RWPE2 (cell line): Measurements from ENCODE around the gene IQCE.

Experiments used
- ATAC-seq: fragments of 200-7000 bp; cut with Tn5 transposase; 3 replicates; pipeline ENCODE4 v1.9.1; 2021; ENCODE audit warnings: low read depth
- DNase-seq: peaks from one replicate; pipeline ENCODE4 v3.0.0-alpha.2; 2020; ENCODE audit warnings: low spot score
- H3K27ac ChIP-seq: fragments of 450-650 bp; 2 replicates; pipeline ENCODE4 v1.5.1; 2017; ENCODE audit warnings: mild to moderate bottlenecking; ENCODE audit not compliant: poor library complexity, severe bottlenecking
- H3K27me3 ChIP-seq: fragments of 250-450 bp; sonication (Bioruptor Pico); 2 replicates; pipeline ENCODE4 v1.5.1; 2021; ENCODE audit warnings: mild to moderate bottlenecking, moderate library complexity; ENCODE audit not compliant: insufficient read depth, poor library complexity, severe bottlenecking
- H3K36me3 ChIP-seq: fragments of 250-450 bp; sonication (Bioruptor Pico); 2 replicates; pipeline ENCODE4 v1.5.1; 2020; ENCODE audit warnings: low read depth, mild to moderate bottlenecking, moderate library complexity
- H3K4me1 ChIP-seq: fragments of 250-450 bp; sonication (Bioruptor Pico); 2 replicates; pipeline ENCODE4 v1.5.1; 2021; ENCODE audit warnings: mild to moderate bottlenecking, moderate library complexity; ENCODE audit not compliant: insufficient read depth, poor library complexity, severe bottlenecking
- H3K4me3 ChIP-seq: fragments of 250-450 bp; sonication (Bioruptor Pico); 2 replicates; pipeline ENCODE4 v1.5.1; 2021; ENCODE audit warnings: mild to moderate bottlenecking, moderate library complexity; ENCODE audit not compliant: severe bottlenecking
- H3K9me3 ChIP-seq: fragments of 250-450 bp; sonication (Bioruptor Pico); 2 replicates; pipeline ENCODE4 v1.5.1; 2021; ENCODE audit warnings: mild to moderate bottlenecking, moderate library complexity; ENCODE audit not compliant: severe bottlenecking
- CTCF ChIP-seq: fragments of 450-650 bp; IDR thresholded peaks from one replicate; pipeline ENCODE4 v1.5.1; 2017; ENCODE audit warnings: mild to moderate bottlenecking, moderate library complexity; ENCODE audit not compliant: poor library complexity, severe bottlenecking

Gene IQCE

GRCh38 chr7:2647594-2648172 lies 88.9 kb downstream of the IQCE start:
- ATAC-seq: no peak

GRCh38 chr7:2649139-2649838 lies 90.5 kb downstream of the IQCE start:
- ATAC-seq: no peak

More at GRCh38 chr7:2647594-2648172, 88.9 kb downstream of the IQCE start:
- DNase-seq: no peak
- TF ChIP-seq CTCF: no peak
- Histone ChIP-seq H3K27ac (no peak overlapping the region), H3K4me1 (no peaks in the 10 kb centered on the region), H3K36me3 (peaks cover 15% of the 10 kb centered on the region; the same call in 1 of the 2 replicates), H3K4me3 (no peak overlapping the region), H3K9me3 (no peaks in the 10 kb centered on the region), H3K27me3 (no peaks in the 10 kb centered on the region)

GRCh38 chr7:2649991-2650390 lies 91.2 kb downstream of the IQCE start:
- H3K4me1 ChIP-seq: no peaks in the 10 kb centered on the region
- H3K4me3 ChIP-seq: no peak overlapping the region
- TF ChIP-seq CTCF: no peak
- H3K27me3 ChIP-seq: no peaks in the 10 kb centered on the region
- ATAC-seq (no peak), DNase-seq (no peak)
- peaks cover 15% of the 10 kb centered on the region; the same call in 1 of the 2 replicates for H3K36me3 ChIP-seq
- no peaks in the 10 kb centered on the region for H3K9me3 ChIP-seq
- H3K27ac ChIP-seq: no peak overlapping the region

More at GRCh38 chr7:2649139-2649838, 90.5 kb downstream of the IQCE start:
- Histone ChIP-seq H3K9me3 (no peaks in the 10 kb centered on the region), H3K27ac (no peak overlapping the region), H3K36me3 (peaks cover 15% of the 10 kb centered on the region; the same call in 1 of the 2 replicates), H3K4me3 (no peak overlapping the region), H3K27me3 (no peaks in the 10 kb centered on the region), H3K4me1 (no peaks in the 10 kb centered on the region)
- TF ChIP-seq CTCF: no peak
- no peak for DNase-seq

DNA sequence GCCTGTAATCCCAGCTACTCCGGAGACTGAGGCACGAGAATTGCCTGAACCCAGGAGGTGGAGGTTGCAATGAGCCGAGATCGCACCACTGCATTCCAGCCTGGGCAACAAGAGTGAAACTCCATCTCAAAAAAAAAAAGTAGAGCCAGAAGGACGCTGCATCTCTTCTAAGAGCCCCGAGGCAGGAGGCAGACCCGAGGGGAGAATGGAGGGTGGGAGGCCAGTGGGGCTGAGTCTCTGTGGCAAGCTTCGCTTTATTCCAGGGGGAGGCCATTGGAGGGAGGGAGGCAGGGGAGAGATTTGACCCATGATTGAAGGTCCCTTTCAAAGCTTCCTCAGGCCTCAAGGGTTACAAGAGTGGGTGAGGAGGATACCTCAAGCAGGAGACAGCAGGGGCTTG lies 91.7 kb downstream of the IQCE start:
- Histone ChIP-seq H3K27ac (no peak overlapping the region), H3K9me3 (no peaks in the 10 kb centered on the region), H3K4me3 (no peak overlapping the region), H3K27me3 (no peaks in the 10 kb centered on the region), H3K36me3 (peaks cover 15% of the 10 kb centered on the region; the same call in 1 of the 2 replicates), H3K4me1 (no peaks in the 10 kb centered on the region)
- ATAC-seq (no peak), DNase-seq (no peak)
- no peak for TF ChIP-seq CTCF

GRCh38 chr7:2651336-2651735 lies 92.6 kb downstream of the IQCE start:
- ATAC-seq (no peak), DNase-seq (no peak)
- Histone ChIP-seq H3K27ac (no peak overlapping the region), H3K27me3 (no peaks in the 10 kb centered on the region), H3K36me3 (peaks cover 15% of the 10 kb centered on the region; the same call in 1 of the 2 replicates), H3K4me3 (no peak overlapping the region), H3K9me3 (no peaks in the 10 kb centered on the region), H3K4me1 (no peaks in the 10 kb centered on the region)
- no peak for TF ChIP-seq CTCF
